Fibroblast of villous mesenchyme (primary cell): Measurements from ENCODE around the gene LMO1. TPM values are rescaled to one million over a fixed set of nuclear protein-coding genes. Genes with fewer than 3 reads are reported as not detected.

Experiments used
- DNase-seq: peaks from one replicate; pipeline ENCODE4 v3.0.0-alpha.2; 2010; ENCODE audit warnings: low read depth
- H3K4me3 ChIP-seq: 2 replicates; pipeline ENCODE4 v1.5.1; 2011; ENCODE audit warnings: low read depth, mild to moderate bottlenecking, low read length
- CTCF ChIP-seq: IDR thresholded peaks from 2 replicates; pipeline ENCODE4 v1.5.1; 2012; ENCODE audit warnings: low read depth, mild to moderate bottlenecking, low read length; ENCODE audit not compliant: insufficient read depth
- total RNA-seq: library from RNA; depleted of rRNA; stranded (reverse); fragments of >200 nt; gene quantifications from 2 replicates; pipeline ENCODE4 v1.2.3, GENCODE V29; 2012

LMO1 gene
- total RNA-seq, 1 donor = not detected

- H3K4me3 ChIP-seq = no peak overlapping the region
- no peak for TF ChIP-seq CTCF
- no peak for DNase-seq
Measured at GRCh38 chr11:8233691-8234424, 29.8 kb downstream of the LMO1 start.

GRCh38 chr11:8232849-8233606, 30.6 kb downstream of the LMO1 start:
- TF ChIP-seq CTCF = no peak
- no peak overlapping the region for H3K4me3 ChIP-seq
- no peak for DNase-seq

GRCh38 chr11:8232414-8232813, 31.3 kb downstream of the LMO1 start:
- no peak for TF ChIP-seq CTCF
- no peak overlapping the region for H3K4me3 ChIP-seq
- no peak for DNase-seq

- DNase-seq = no peak
- H3K4me3 ChIP-seq = no peak overlapping the region
- no peak for TF ChIP-seq CTCF
Measured at GRCh38 chr11:8231979-8232378, 31.7 kb downstream of the LMO1 start.

GRCh38 chr11:8230921-8231847, 32.5 kb downstream of the LMO1 start:
- DNase-seq = no peak
- no peak for TF ChIP-seq CTCF
- H3K4me3 ChIP-seq = no peak overlapping the region

- TF ChIP-seq CTCF = no peak
- H3K4me3 ChIP-seq = no peak overlapping the region
- DNase-seq = no peak
Measured at GRCh38 chr11:8230178-8230859, 33.4 kb downstream of the LMO1 start.
